ENCODE data around the gene COL6A1.
"Not testable (repeated sequence)": the region's sequence is repeated elsewhere in the genome, so short reads cannot be mapped to it uniquely, and the experiment has no call there.

DNA sequence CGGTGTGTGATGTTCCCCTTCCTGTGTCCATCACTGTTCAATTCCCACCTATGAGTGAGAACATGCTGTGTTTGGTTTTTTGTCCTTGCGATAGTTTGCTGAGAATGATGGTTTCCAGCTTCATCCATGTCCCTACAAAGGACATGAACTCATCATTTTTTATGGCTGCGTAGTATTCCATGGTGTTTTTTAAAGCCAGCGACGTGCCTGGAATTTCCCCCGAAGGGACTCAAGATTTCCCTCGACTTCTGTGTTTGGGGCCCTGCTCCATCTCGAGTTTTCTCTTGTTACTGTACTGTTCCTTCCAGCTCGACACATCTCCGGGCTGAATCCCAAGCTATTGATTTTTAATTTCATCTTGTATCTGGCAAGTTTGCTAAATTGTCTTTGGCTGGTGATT lies 29.0 kb upstream of the COL6A1 start:
- TF ChIP-seq, protein P1, sequence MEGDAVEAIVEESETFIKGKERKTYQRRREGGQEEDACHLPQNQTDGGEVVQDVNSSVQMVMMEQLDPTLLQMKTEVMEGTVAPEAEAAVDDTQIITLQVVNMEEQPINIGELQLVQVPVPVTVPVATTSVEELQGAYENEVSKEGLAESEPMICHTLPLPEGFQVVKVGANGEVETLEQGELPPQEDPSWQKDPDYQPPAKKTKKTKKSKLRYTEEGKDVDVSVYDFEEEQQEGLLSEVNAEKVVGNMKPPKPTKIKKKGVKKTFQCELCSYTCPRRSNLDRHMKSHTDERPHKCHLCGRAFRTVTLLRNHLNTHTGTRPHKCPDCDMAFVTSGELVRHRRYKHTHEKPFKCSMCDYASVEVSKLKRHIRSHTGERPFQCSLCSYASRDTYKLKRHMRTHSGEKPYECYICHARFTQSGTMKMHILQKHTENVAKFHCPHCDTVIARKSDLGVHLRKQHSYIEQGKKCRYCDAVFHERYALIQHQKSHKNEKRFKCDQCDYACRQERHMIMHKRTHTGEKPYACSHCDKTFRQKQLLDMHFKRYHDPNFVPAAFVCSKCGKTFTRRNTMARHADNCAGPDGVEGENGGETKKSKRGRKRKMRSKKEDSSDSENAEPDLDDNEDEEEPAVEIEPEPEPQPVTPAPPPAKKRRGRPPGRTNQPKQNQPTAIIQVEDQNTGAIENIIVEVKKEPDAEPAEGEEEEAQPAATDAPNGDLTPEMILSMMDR (conservative IDR thresholded peaks at IDR 0.05; ENCODE audit: low read depth, low read length) = not testable (repeated sequence)
- TF ChIP-seq EZH2 (IDR thresholded peaks at IDR 0.05; ENCODE audit: borderline replicate concordance, low read depth, low read length, poor library complexity, severe bottlenecking) = not testable (repeated sequence)
